Loucy (cell line): ENCODE measurements around the gene CEP70.

Source experiments
- H2AFZ ChIP-seq: fragments of 200-600 bp; sonication (generic); 2 replicates; pipeline ENCODE4 v1.6.0; 2016; ENCODE audit warnings: antibody characterized with exemption, mild to moderate bottlenecking, low read length, moderate library complexity
- H3F3A ChIP-seq: fragments of 200-600 bp; 2 replicates; pipeline ENCODE4 v1.6.0; 2016; ENCODE audit warnings: antibody characterized with exemption, low read depth, mild to moderate bottlenecking
- H3K27me3 ChIP-seq: fragments of 200-600 bp; sonication (generic); 2 replicates; pipeline ENCODE4 v1.6.1; 2014; ENCODE audit warnings: low read length, mild to moderate bottlenecking; ENCODE audit not compliant: insufficient read depth, poor library complexity, severe bottlenecking
- H3K36me3 ChIP-seq: fragments of 200-600 bp; sonication (generic); 2 replicates; pipeline ENCODE4 v1.6.1; 2016; ENCODE audit warnings: low read length; ENCODE audit not compliant: insufficient read depth
- H3K4me1 ChIP-seq: fragments of 200-600 bp; sonication (generic); 2 replicates; pipeline ENCODE4 v1.5.1; 2014; ENCODE audit warnings: low read length, mild to moderate bottlenecking; ENCODE audit not compliant: insufficient read depth, poor library complexity, severe bottlenecking
- H3K4me2 ChIP-seq: fragments of 200-600 bp; sonication (generic); 2 replicates; pipeline ENCODE4 v1.6.0; 2014; ENCODE audit warnings: antibody characterized with exemption, low read length, low read depth, mild to moderate bottlenecking; ENCODE audit not compliant: poor library complexity, severe bottlenecking
- H3K4me3 ChIP-seq: fragments of 200-600 bp; sonication (generic); 2 replicates; pipeline ENCODE4 v1.5.1; 2014; ENCODE audit warnings: low read length, mild to moderate bottlenecking, mixed read lengths; ENCODE audit not compliant: poor library complexity, severe bottlenecking
- H3K79me2 ChIP-seq: fragments of 200-600 bp; sonication (generic); 2 replicates; pipeline ENCODE4 v1.6.1; 2014; ENCODE audit warnings: low read length; ENCODE audit not compliant: insufficient read depth
- H3K9ac ChIP-seq: fragments of 200-600 bp; sonication (generic); 2 replicates; pipeline ENCODE4 v1.6.0; 2014; ENCODE audit warnings: mild to moderate bottlenecking, low read depth, low read length, moderate library complexity; ENCODE audit not compliant: poor library complexity, severe bottlenecking
- H3K9me2 ChIP-seq: fragments of 200-600 bp; sonication (generic); replicated peaks from 2 replicates; pipeline ENCODE4 v1.6.1; 2016; ENCODE audit warnings: low read depth, low read length, mixed read lengths
- H3K9me3 ChIP-seq: fragments of 200-600 bp; sonication (generic); 2 replicates; pipeline ENCODE4 v1.6.1; 2014; ENCODE audit warnings: mild to moderate bottlenecking, antibody characterized with exemption, low read length, low read depth; ENCODE audit not compliant: insufficient read depth
- H4K20me1 ChIP-seq: fragments of 200-600 bp; sonication (generic); 2 replicates; pipeline ENCODE4 v1.6.0; 2014; ENCODE audit warnings: antibody characterized with exemption, low read length, mild to moderate bottlenecking; ENCODE audit not compliant: insufficient read depth, poor library complexity, severe bottlenecking
- EZH2phosphoT487 ChIP-seq: fragments of 200-600 bp; IDR thresholded peaks from 2 replicates; pipeline ENCODE4 v1.6.1; 2018; ENCODE audit warnings: antibody characterized with exemption, mild to moderate bottlenecking, moderate library complexity, borderline replicate concordance
- TF ChIP-seq, protein P1 (sequence below): fragments of 200-600 bp; sonication (generic); conservative IDR thresholded peaks from 2 replicates; pipeline ENCODE4 v1.5.1; 2014; ENCODE audit warnings: mild to moderate bottlenecking, antibody characterized with exemption, low read length

Gene CEP70

DNA sequence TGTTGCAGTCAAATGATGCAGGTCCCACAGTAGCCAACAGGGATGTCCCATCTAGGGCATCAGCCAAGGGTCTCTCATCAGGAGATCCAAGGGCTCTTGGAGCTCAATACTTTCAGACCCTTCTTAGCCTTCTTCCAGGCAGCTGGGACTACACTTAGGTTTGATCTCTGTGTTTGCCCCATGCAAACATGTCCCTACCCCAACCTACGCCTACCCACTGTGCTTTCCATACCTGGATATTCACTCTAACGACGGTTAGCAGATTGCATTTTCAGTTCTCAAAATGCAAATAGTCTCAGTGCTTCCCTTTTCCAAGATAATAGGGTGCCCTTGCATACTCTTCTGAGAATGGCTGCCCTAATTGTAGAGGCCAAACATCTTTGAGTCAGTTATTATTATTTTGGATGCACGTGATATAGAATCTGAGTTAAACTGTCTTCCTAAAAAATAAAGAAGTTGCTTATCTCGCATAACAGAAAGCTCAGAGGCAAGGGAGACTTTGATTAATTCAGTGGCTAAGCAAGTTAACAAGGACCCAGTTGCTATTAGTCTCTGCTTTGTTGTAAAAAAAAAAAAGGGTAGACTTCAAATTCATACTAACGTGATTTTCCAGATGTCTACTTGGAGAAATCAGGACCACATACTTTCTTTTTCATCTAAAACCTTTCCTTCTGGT, 1.0 kb upstream of the CEP70 start:
- Histone ChIP-seq H4K20me1 (peaks cover 12% of the 10 kb centered on the region), H3K4me3 (peak overlapping the region; percentile 91), H3K36me3 (no peaks in the 10 kb centered on the region), H2AFZ (no peak overlapping the region), H3K79me2 (peaks cover 40% of the 10 kb centered on the region), H3K9me2 (no peaks in the 10 kb centered on the region), H3K9me3 (peaks cover 4% of the 10 kb centered on the region; the same call in 1 of the 2 replicates), H3K9ac (peak overlapping the region; percentile 85), H3K27me3 (no peaks in the 10 kb centered on the region), H3K4me2 (peak overlapping the region; percentile 81), H3K4me1 (peaks cover 36% of the 10 kb centered on the region), H3F3A (peaks cover 2% of the 10 kb centered on the region; the same call in 1 of the 2 replicates)
- TF ChIP-seq EZH2phosphoT487: no peak
- TF ChIP-seq, protein P1, sequence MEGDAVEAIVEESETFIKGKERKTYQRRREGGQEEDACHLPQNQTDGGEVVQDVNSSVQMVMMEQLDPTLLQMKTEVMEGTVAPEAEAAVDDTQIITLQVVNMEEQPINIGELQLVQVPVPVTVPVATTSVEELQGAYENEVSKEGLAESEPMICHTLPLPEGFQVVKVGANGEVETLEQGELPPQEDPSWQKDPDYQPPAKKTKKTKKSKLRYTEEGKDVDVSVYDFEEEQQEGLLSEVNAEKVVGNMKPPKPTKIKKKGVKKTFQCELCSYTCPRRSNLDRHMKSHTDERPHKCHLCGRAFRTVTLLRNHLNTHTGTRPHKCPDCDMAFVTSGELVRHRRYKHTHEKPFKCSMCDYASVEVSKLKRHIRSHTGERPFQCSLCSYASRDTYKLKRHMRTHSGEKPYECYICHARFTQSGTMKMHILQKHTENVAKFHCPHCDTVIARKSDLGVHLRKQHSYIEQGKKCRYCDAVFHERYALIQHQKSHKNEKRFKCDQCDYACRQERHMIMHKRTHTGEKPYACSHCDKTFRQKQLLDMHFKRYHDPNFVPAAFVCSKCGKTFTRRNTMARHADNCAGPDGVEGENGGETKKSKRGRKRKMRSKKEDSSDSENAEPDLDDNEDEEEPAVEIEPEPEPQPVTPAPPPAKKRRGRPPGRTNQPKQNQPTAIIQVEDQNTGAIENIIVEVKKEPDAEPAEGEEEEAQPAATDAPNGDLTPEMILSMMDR: no peak

DNA sequence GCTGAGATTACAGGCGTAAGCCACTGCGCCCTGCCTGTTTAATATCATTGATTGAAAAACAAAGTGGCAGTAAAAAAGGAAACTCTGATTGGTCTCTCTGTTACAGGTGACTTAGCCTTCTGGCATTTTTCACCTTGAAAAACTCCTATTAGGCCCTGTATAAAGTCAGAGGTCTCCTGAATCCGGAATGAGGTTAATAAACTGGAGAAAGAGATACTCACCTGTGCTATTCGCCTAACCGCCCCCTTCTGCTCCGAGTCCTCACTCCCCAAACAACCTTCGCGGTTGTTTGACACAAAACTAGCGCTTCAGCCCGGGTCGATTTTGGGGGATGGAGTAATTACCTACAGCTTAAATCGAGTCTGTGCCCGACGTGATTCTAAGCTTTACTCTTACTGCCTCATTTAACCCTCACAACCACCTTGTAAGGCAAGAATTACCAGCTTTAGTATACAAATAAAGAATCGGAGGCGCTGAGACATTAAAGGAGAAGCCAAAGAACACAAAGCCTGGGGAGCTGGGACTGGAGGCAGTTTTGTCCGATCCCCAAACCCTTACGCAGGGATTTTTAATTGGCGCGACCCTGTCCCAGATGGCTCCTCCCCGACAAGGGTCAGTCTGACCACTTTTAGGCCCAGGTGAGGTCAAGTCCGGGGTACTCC, 441 bp downstream of the CEP70 start:
- Histone ChIP-seq H4K20me1 (peaks cover 20% of the 10 kb centered on the region), H3K4me1 (peaks cover 46% of the 10 kb centered on the region), H3K9me2 (no peaks in the 10 kb centered on the region), H2AFZ (peak overlapping the region; percentile 96), H3K79me2 (peaks cover 54% of the 10 kb centered on the region), H3F3A (peaks cover 2% of the 10 kb centered on the region; the same call in 1 of the 2 replicates), H3K4me3 (peak overlapping the region; percentile 91), H3K36me3 (no peaks in the 10 kb centered on the region), H3K4me2 (peak overlapping the region; percentile 95), H3K27me3 (no peaks in the 10 kb centered on the region), H3K9me3 (peaks cover 1% of the 10 kb centered on the region; the same call in 1 of the 2 replicates), H3K9ac (peak overlapping the region; percentile 85)
- no peak for TF ChIP-seq EZH2phosphoT487
- TF ChIP-seq, protein P1: no peak

DNA sequence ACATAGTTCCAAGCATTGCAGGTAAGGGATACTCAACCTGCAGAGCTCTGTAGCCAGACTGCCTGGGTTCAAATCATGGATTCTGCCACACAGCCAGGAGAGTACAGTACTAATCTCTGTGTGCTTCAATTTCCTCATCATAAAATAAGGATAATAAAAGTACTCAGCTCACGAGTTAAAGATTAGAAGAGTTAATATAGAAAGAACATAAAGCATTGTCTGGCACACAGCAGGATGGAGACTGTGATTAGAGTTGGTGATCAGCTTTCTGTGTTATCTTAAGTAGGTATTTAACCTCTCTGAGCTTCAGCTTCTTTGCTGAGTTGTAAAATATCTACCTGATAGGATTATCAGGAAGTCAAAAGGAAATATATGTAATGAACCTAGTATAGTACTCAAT, 2.7 kb downstream of the CEP70 start:
- Histone ChIP-seq H3K9ac (peak overlapping the region; percentile 85), H3K79me2 (peaks cover 76% of the 10 kb centered on the region), H3K9me2 (no peaks in the 10 kb centered on the region), H3K9me3 (no peaks in the 10 kb centered on the region), H4K20me1 (peaks cover 33% of the 10 kb centered on the region), H3K27me3 (no peaks in the 10 kb centered on the region), H3K4me2 (peak overlapping the region; percentile 95), H2AFZ (no peak overlapping the region), H3K4me3 (peak overlapping the region; percentile 91), H3F3A (peaks cover 2% of the 10 kb centered on the region; the same call in 1 of the 2 replicates), H3K36me3 (no peaks in the 10 kb centered on the region), H3K4me1 (peaks cover 58% of the 10 kb centered on the region)
- TF ChIP-seq, protein P1: no peak
- no peak for TF ChIP-seq EZH2phosphoT487
